Upper lobe of left lung (tissue), 4 donors: ENCODE measurements around the gene RPP25.

Experiments used
- POLR2AphosphoS5 ChIP-seq, 2 donors: sonication (generic); formaldehyde crosslinking; IDR thresholded peaks; one replicate each; pipeline ENCODE4 v1.5.1; 2017; ENCODE audit warnings: antibody characterized with exemption in 2 of 2
- TF ChIP-seq, protein P1 (sequence below), 6 experiments: fragments of 450-650 bp in 4 of 6; fragments of 200-600 bp in 2 of 6; sonication (generic) in 2 of 6; IDR thresholded peaks; one replicate each; pipeline ENCODE4 v1.5.1; 2016 to 2019; ENCODE audit warnings: antibody characterized with exemption in 6 of 6

DNA sequence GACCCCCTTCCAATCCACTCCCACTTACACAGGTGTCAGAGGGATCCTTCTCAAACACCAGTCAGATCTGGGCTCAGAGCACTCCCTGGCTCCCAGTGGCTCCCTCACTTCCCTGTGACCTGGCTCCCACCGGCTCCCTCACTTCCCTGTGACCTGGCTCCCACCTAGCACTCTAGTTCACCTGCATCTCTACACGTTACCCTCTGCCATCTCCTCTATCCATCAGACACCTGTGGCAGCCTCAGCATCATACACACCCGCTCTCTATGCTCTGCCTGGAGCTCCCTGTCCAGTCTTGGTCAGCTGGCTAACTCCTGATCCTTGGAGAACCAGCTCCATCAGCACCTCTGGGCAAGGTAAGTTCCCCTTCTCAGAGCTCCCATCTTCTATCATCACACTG, 5.6 kb downstream of the RPP25 start:
- no peak for TF ChIP-seq POLR2AphosphoS5 (IDR thresholded peaks at IDR 0.05)
- TF ChIP-seq, protein P1, sequence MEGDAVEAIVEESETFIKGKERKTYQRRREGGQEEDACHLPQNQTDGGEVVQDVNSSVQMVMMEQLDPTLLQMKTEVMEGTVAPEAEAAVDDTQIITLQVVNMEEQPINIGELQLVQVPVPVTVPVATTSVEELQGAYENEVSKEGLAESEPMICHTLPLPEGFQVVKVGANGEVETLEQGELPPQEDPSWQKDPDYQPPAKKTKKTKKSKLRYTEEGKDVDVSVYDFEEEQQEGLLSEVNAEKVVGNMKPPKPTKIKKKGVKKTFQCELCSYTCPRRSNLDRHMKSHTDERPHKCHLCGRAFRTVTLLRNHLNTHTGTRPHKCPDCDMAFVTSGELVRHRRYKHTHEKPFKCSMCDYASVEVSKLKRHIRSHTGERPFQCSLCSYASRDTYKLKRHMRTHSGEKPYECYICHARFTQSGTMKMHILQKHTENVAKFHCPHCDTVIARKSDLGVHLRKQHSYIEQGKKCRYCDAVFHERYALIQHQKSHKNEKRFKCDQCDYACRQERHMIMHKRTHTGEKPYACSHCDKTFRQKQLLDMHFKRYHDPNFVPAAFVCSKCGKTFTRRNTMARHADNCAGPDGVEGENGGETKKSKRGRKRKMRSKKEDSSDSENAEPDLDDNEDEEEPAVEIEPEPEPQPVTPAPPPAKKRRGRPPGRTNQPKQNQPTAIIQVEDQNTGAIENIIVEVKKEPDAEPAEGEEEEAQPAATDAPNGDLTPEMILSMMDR (IDR thresholded peaks at IDR 0.05) = no peak
